Measurements from ENCODE around the gene AKR1C4.

- TF ChIP-seq TAF1 (IDR thresholded peaks at IDR 0.05; ENCODE audit: borderline replicate concordance, insufficient read depth, low read length) (no peak), SIN3A (IDR thresholded peaks at IDR 0.05; ENCODE audit: borderline replicate concordance, insufficient read depth, low read length) (no peak), POLR2AphosphoS5 (IDR thresholded peaks at IDR 0.05; ENCODE audit: low read depth, low read length) (no peak), REST (IDR thresholded peaks at IDR 0.05; ENCODE audit: insufficient read depth in 1 of 2, low read depth in 2 of 2, low read length in 2 of 2) (no peak)
Measured at GRCh38 chr10:5151076-5151475, 45.6 kb upstream of the AKR1C4 start.
